ENCODE data around the gene NOP53.

DNA sequence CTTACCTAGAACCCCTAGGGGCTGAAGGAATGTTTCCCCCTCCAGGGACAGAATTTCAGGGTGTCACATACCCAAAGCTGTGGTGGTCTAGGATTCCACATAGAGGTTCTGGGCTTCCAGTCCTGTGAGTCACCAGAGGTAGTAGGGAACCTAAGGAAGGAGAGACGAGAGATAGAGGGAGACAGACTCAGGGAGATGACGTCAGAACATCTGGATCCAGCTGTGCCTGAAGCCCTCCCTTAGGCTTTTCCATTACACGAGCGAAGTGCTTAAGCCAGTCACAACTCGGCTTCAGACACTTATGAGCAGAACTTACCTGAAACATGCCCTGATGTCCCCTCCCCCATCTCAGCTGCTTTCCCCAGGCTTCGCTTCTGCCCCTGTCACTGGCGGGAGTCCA is 21.3 kb downstream of the NOP53 start:
- TF ChIP-seq, protein P1, sequence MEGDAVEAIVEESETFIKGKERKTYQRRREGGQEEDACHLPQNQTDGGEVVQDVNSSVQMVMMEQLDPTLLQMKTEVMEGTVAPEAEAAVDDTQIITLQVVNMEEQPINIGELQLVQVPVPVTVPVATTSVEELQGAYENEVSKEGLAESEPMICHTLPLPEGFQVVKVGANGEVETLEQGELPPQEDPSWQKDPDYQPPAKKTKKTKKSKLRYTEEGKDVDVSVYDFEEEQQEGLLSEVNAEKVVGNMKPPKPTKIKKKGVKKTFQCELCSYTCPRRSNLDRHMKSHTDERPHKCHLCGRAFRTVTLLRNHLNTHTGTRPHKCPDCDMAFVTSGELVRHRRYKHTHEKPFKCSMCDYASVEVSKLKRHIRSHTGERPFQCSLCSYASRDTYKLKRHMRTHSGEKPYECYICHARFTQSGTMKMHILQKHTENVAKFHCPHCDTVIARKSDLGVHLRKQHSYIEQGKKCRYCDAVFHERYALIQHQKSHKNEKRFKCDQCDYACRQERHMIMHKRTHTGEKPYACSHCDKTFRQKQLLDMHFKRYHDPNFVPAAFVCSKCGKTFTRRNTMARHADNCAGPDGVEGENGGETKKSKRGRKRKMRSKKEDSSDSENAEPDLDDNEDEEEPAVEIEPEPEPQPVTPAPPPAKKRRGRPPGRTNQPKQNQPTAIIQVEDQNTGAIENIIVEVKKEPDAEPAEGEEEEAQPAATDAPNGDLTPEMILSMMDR (IDR thresholded peaks at IDR 0.05) = no peak
- TF ChIP-seq POLR2A (IDR thresholded peaks at IDR 0.05) = no peak
